ENCODE measurements around the gene TBPL1. TPM values are rescaled to one million over a fixed set of nuclear protein-coding genes. Genes with fewer than 3 reads are reported as not detected.

Gene TBPL1
- total RNA-seq, 4 donors from 2014 or later: 10.1 to 18.6 (median 12.3) TPM

DNA sequence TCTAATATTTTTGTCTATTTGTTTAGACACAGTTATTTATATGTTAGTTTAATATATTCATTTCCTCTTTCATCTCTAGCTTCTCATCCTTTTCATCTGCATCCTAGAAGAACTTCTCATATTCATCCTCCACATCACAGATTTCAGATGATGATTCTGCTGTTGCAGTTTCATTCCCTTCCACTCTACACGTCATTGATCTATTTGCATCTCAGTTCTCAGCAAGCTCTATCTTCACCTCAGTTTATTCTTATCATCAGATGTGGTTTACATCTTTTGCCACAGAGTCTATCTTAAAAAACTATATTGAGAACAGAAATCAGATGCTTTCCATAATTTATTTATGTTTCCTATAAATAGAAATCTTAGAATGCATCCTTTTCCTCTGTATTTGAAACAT is 86.1 kb downstream of the TBPL1 start:
- ATAC-seq (ENCODE audit: low FRiP score) (no peak), DNase-seq (ENCODE audit: low spot score) (no peak)
- TF ChIP-seq, protein P1, sequence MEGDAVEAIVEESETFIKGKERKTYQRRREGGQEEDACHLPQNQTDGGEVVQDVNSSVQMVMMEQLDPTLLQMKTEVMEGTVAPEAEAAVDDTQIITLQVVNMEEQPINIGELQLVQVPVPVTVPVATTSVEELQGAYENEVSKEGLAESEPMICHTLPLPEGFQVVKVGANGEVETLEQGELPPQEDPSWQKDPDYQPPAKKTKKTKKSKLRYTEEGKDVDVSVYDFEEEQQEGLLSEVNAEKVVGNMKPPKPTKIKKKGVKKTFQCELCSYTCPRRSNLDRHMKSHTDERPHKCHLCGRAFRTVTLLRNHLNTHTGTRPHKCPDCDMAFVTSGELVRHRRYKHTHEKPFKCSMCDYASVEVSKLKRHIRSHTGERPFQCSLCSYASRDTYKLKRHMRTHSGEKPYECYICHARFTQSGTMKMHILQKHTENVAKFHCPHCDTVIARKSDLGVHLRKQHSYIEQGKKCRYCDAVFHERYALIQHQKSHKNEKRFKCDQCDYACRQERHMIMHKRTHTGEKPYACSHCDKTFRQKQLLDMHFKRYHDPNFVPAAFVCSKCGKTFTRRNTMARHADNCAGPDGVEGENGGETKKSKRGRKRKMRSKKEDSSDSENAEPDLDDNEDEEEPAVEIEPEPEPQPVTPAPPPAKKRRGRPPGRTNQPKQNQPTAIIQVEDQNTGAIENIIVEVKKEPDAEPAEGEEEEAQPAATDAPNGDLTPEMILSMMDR (IDR thresholded peaks at IDR 0.05): no peak

Small RNA genes lying within 50 kb of the gene (small RNA-seq; reads per million reads assigned to genes)
- not detected for gene AL449363.1

Other genes starting within 250 kb of the TBPL1 start
- 10 to 100 TPM in 1 of 4 donors, 1 to 10 TPM in 3; 5.8 to 13.7 (median 7.1) TPM for gene TCF21, start 64.1 kb upstream of the TBPL1 start, total RNA-seq
- 1 to 10 TPM in 3 of 4 donors, under 1 TPM in 1; 0.60 to 4.0 (median 1.2) TPM for gene SLC2A12, start 99.4 kb downstream of the TBPL1 start, total RNA-seq